K562 (cell line): ENCODE results near the gene ANKRD33. TPM values are rescaled to one million over a fixed set of nuclear protein-coding genes. Genes with fewer than 3 reads are reported as not detected.

Experiments
- CCAR2 ChIP-seq: fragments of 200-400 bp; formaldehyde crosslinking; IDR thresholded peaks from 2 replicates; pipeline ENCODE4 v1.6.1; 2017; ENCODE audit warnings: mild to moderate bottlenecking, low read depth, low read length
- CTCF ChIP-seq, 3 experiments: IDR thresholded peaks in 2 of 3; conservative IDR thresholded peaks in 1 of 3; 2 replicates each; pipeline ENCODE4 v1.5.1; 2011 to 2012; ENCODE audit warnings: low read length in 3 of 3, mild to moderate bottlenecking in 3 of 3, control low read depth in 2 of 3, improper control_type of control experiment in 1 of 3, inconsistent platforms in 1 of 3, low read depth in 1 of 3, mixed read lengths in 1 of 3, moderate library complexity in 1 of 3; ENCODE audit not compliant: insufficient read depth in 2 of 3
- E4F1 ChIP-seq: fragments of 250-450 bp; sonication (Bioruptor Pico); IDR thresholded peaks from 2 replicates; pipeline ENCODE4 v1.5.0; 2021; ENCODE audit warnings: mild to moderate bottlenecking, borderline replicate concordance
- HMGN3 ChIP-seq: IDR thresholded peaks from 2 replicates; pipeline ENCODE4 v1.6.1; 2011; ENCODE audit warnings: borderline replicate concordance, low read depth, mild to moderate bottlenecking, mixed read lengths, low read length; ENCODE audit not compliant: insufficient read length; ENCODE audit errors: extremely low read depth
- KDM1A ChIP-seq, 2 experiments: fragments of 450-650 bp; IDR thresholded peaks; 2 replicates each; pipeline ENCODE4 v1.6.1; 2016; ENCODE audit warnings: mild to moderate bottlenecking in 2 of 2
- NEUROD1 ChIP-seq: fragments of 150-350 bp; IDR thresholded peaks from 2 replicates; pipeline ENCODE4 v1.6.1; 2014; ENCODE audit warnings: borderline replicate concordance, low read length, low read depth; ENCODE audit not compliant: partially characterized antibody
- NFE2 ChIP-seq: IDR thresholded peaks from 2 replicates; pipeline ENCODE4 v1.6.1; 2014; ENCODE audit warnings: antibody characterized with exemption, low read depth
- RB1 ChIP-seq: fragments of 450-650 bp; IDR thresholded peaks from 2 replicates; pipeline ENCODE4 v1.6.1; 2017; ENCODE audit warnings: low read depth, mild to moderate bottlenecking
- SMC3 ChIP-seq: conservative IDR thresholded peaks from 2 replicates; pipeline ENCODE4 v1.6.1; 2011; ENCODE audit warnings: low read depth, low read length, improper control_type of control experiment; ENCODE audit not compliant: insufficient read depth
- SOX6 ChIP-seq: fragments of 450-650 bp; IDR thresholded peaks from 2 replicates; pipeline ENCODE4 v1.6.1; 2014; ENCODE audit warnings: mild to moderate bottlenecking
- TOE1 ChIP-seq, 2 experiments: fragments of 450-650 bp in 1 of 2; sonication (generic) in 1 of 2; formaldehyde crosslinking in 1 of 2; IDR thresholded peaks; 2 replicates each; pipeline versions ENCODE4 v1.7.1 to v1.8.0; 2016 to 2022; ENCODE audit warnings: borderline replicate concordance in 2 of 2, mild to moderate bottlenecking in 2 of 2, antibody characterized with exemption in 1 of 2, inconsistent platforms in 1 of 2, low read depth in 1 of 2, missing genetic modification reagents in 1 of 2, moderate library complexity in 1 of 2
- YY1 ChIP-seq, 3 experiments: IDR thresholded peaks; 2 replicates each; pipeline ENCODE4 v1.6.1; 2011; ENCODE audit warnings: low read length in 2 of 3, mild to moderate bottlenecking in 2 of 3, moderate library complexity in 2 of 3, borderline replicate concordance in 1 of 3, control low read depth in 1 of 3, low read depth in 1 of 3; ENCODE audit not compliant: insufficient read depth in 3 of 3, insufficient replicate concordance in 2 of 3, control insufficient read depth in 1 of 3, insufficient read length in 1 of 3; ENCODE audit errors: extremely low read depth in 1 of 3
- polyA plus RNA-seq, 8 experiments: library from polyadenylated mRNA; depleted of rRNA in 4 of 8; stranded (reverse) in 5 of 8; unstranded in 3 of 8; fragments of >200 nt; fragmentation: Nextera tagmentation in 2 of 8; fragmentation: Illumina TruSeq in 1 of 8; extraction: Ambion mirVana in 2 of 8; extraction: Trizol in 1 of 8; gene quantifications; 2 replicates each; pipeline versions ENCODE4 v1.2.1 to v1.2.3, GENCODE V29; 2011 to 2014; ENCODE audit warnings: inconsistent platforms in 1 of 8, missing spikeins in 1 of 8
- total RNA-seq, 7 experiments: library from RNA; depleted of rRNA in 6 of 7; stranded (reverse); fragments of >200 nt in 6 of 7; fragmentation: Illumina TruSeq in 2 of 7; extraction: Trizol in 2 of 7; gene quantifications; 2 replicates each; pipeline versions ENCODE4 v1.2.1 to v1.2.3, GENCODE V29; 2011 to 2021; ENCODE audit warnings: low replicate concordance in 1 of 7
- TF ChIP-seq, protein P1 (sequence below): IDR thresholded peaks from 2 replicates; pipeline ENCODE4 v1.6.1; 2011; ENCODE audit not compliant: insufficient read length; ENCODE audit errors: extremely low read depth
- TF ChIP-seq, protein P2 (sequence below): fragments of 200-800 bp; sonication (Bioruptor generic); IDR thresholded peaks from 2 replicates; pipeline ENCODE4 v1.6.1; 2017; ENCODE audit warnings: missing genetic modification characterization, missing compliant biosample characterization

ANKRD33 gene
- total and polyA plus RNA-seq, 9 of the 15 experiments (the other 6 are each of a cell fraction or from before 2014, with no cell fraction given), result 0.04 to 0.11 (median 0.07) TPM; not detected in 4

DNA sequence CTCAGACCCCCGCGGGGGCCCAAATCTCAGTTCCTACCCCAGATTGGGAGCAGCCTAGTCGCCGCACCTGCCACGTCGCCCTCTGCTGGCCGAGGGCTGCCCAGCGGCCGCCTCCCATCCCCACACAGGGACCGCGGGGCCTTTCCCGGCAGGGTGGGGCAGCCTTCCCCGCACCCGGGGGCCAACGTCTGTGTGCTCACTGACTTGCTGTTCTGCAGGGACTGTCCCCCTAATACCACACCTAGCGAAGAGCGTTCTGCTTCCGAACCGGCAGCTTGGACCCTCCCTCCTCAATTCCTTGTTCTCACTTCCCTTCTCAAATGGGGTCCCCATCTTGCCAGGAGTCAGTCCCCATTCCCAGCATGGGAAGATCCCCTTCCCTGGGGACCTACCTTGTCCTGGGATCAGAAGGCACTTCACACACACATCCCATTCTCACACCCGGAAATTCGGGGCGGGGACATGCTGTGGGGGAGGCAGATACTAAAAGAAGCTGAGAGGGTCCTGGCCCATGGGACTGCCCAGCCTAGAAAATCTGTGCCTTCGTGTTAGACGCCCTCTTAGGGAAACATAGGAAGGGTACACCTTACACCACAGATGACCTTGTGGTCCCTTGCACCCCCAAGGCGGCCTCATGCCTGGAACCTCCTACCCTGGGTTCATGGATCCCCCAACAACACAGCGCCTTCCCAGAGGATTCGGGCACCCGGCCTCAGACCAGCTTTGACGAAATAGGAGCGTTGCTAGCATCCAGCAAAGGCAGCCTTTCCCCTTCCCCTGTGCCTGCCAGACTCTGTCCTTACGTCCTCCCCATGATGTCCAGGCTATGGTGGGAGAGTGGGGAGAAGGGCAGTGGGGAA, 35.8 kb downstream of the ANKRD33 start (continued):
- TF ChIP-seq, protein P1, sequence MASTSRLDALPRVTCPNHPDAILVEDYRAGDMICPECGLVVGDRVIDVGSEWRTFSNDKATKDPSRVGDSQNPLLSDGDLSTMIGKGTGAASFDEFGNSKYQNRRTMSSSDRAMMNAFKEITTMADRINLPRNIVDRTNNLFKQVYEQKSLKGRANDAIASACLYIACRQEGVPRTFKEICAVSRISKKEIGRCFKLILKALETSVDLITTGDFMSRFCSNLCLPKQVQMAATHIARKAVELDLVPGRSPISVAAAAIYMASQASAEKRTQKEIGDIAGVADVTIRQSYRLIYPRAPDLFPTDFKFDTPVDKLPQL, result no peak
- TF ChIP-seq, protein P2, sequence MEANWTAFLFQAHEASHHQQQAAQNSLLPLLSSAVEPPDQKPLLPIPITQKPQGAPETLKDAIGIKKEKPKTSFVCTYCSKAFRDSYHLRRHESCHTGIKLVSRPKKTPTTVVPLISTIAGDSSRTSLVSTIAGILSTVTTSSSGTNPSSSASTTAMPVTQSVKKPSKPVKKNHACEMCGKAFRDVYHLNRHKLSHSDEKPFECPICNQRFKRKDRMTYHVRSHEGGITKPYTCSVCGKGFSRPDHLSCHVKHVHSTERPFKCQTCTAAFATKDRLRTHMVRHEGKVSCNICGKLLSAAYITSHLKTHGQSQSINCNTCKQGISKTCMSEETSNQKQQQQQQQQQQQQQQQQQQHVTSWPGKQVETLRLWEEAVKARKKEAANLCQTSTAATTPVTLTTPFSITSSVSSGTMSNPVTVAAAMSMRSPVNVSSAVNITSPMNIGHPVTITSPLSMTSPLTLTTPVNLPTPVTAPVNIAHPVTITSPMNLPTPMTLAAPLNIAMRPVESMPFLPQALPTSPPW, result 0 out of 2 replicates have a peak, but pooled peaks have one; percentile 33
- TF ChIP-seq SMC3 (peak; percentile 58), CTCF (IDR thresholded peaks at IDR 0.05 in 2 of 3, conservative IDR thresholded peaks at IDR 0.05 in 1 of 3; ENCODE audit: insufficient read depth in 2 of 3, low read depth in 1 of 3, low read length in 3 of 3) (peak; percentile 76 to 87 (median 86)), SOX6 (no peak), TOE1 (IDR thresholded peaks at IDR 0.05; ENCODE audit: borderline replicate concordance) (no peak), TOE1 (CRISPR knock-in tag; IDR thresholded peaks at IDR 0.05; ENCODE audit: borderline replicate concordance, low read depth) (no peak), KDM1A (IDR thresholded peaks at IDR 0.05) (peak; percentile 62 to 66; a peak in 2 of 4 replicates), E4F1 (CRISPR knock-in tag) (no peak), HMGN3 (peak; percentile 48), NFE2 (no peak), RB1 (0 out of 2 replicates have a peak, but pooled peaks have one; percentile 58), CCAR2 (no peak), YY1 (IDR thresholded peaks at IDR 0.05; ENCODE audit: borderline replicate concordance in 1 of 3, control insufficient read depth in 1 of 3, extremely low read depth in 1 of 3, insufficient read depth in 3 of 3, insufficient read length in 1 of 3, insufficient replicate concordance in 2 of 3, low read depth in 1 of 3, low read length in 2 of 3) (peak in 2 of 3 experiments; percentile 11 to 25), NEUROD1 (no peak)
